ENCODE results near the gene CDCA8.

DNA sequence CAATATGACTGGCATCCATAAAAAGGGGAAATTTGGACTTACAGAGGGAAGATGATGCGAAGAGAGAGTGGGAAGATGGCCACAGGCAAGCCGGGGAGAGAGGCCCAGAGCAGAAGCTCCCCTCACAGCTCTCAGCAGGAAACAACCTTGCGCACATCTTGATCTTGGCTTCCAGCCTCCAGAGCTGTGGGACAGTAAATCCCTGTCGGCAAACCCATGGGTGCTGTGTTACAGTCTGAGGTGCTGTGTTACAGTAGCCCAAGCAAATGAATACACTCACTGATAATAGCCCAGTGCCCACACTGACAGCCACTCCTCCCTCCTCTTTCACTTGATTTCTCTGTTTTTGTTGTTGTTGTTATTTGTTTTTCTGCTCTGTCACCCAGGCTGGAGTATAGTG is 22.4 kb downstream of the CDCA8 start:
- TF ChIP-seq, protein P1, sequence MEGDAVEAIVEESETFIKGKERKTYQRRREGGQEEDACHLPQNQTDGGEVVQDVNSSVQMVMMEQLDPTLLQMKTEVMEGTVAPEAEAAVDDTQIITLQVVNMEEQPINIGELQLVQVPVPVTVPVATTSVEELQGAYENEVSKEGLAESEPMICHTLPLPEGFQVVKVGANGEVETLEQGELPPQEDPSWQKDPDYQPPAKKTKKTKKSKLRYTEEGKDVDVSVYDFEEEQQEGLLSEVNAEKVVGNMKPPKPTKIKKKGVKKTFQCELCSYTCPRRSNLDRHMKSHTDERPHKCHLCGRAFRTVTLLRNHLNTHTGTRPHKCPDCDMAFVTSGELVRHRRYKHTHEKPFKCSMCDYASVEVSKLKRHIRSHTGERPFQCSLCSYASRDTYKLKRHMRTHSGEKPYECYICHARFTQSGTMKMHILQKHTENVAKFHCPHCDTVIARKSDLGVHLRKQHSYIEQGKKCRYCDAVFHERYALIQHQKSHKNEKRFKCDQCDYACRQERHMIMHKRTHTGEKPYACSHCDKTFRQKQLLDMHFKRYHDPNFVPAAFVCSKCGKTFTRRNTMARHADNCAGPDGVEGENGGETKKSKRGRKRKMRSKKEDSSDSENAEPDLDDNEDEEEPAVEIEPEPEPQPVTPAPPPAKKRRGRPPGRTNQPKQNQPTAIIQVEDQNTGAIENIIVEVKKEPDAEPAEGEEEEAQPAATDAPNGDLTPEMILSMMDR (IDR thresholded peaks at IDR 0.05), result no peak
- TF ChIP-seq POLR2A (IDR thresholded peaks at IDR 0.05), result no peak
